T follicular helper cell (primary cell): Measurements from ENCODE around the gene CCDC70.

Experiments
- DNase-seq: peaks from one replicate; pipeline ENCODE4 v3.0.0-alpha.2; 2020; ENCODE audit warnings: low read depth

The CCDC70 gene

DNA sequence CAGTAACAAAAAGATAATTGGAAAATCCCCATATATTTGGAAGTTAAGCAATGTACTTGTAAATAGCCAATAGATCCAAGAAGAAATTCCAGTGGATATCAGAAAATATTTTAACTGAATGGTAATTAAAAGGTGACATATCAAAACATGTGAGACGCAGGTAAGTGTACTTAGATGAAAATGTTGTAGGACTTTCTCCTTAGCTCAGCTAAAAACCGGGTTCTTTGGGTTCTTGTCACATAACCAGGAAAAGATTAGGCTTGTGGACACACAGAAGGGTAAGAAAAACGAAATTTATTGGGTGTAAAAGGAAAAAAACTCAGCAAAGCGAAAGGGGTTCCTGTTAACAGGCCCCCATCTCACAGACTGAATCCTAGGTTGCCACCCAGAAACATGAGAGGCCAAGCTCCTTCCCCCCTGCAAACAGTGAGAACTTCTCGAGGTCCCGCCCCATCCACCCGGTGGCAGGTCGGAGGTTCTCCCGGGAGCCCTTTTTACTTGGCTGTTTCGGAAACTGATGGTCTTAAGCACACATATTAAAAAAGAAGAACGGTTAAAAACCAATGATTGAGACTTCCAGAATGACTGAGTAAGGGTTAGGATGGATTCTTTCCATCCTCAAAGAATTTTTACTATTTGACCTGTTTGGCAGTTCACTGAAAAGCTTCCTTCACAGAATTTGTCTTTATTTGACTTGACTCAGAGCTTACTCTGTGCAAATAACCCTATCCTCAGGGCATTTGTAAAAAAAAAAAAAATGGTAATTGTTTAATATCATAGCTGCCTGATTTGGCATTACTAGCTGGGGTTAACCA is 3.1 kb upstream of the CCDC70 start:
- DNase-seq: no peak

- DNase-seq: no peak
Measured at GRCh38 chr13:51862957-51863356, 1.2 kb downstream of the CCDC70 start.

DNA sequence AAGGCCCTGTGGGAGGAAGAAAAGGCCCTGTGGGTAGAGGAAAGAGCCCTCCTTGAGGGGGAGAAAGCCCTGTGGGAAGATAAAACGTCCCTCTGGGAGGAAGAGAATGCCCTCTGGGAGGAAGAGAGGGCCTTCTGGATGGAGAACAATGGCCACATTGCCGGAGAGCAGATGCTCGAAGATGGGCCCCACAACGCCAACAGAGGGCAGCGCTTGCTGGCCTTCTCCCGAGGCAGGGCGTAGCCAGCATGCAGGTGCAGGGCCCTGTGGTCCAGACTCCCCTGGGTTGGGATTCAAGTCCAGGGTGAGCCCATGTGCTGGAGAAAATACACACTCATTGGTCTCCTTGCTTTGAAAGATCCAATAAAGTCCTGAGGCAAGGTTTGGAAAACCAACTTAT is 4.1 kb downstream of the CCDC70 start:
- no peak for DNase-seq

GRCh38 chr13:51867062-51867461 is 5.3 kb downstream of the CCDC70 start:
- DNase-seq: no peak

DNA sequence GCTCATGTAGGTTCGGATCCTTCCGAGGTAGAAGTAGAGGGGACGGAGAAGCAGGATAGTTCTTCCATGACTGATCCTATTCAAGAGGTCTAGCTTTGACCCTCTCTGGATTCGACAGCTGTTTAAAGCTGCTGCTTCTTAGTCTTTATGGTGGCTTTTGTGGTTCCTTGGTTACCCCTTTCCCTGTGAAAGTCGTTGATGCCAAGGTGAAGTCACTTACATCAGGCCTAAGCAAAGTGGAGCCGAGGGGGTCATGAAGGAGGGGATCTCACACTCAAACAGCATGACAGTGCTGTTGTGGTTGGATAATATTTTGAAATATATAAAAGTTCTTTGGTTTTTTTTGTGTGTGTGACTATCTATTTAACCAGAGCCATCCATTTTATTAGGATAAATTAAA is 8.1 kb downstream of the CCDC70 start:
- no peak for DNase-seq

DNA sequence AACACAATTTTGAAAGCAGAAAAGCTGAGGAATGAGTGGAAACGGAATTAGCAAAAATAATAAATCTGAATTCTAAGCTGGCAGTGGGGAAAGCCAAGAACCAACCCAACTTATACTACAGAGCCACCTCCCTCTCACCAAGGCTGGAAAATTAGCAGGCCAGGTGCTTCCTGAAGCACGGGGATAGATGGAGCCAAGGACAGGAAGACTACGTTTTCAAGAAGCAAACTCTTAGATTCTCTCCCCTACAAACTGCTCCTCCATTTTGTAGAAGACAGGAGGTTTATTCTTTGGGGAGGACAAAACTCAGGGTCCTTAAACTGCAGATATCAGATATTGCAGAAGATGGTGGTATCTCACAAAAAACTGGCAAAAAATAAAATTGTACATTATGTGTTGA is 8.8 kb downstream of the CCDC70 start:
- DNase-seq: no peak

DNA sequence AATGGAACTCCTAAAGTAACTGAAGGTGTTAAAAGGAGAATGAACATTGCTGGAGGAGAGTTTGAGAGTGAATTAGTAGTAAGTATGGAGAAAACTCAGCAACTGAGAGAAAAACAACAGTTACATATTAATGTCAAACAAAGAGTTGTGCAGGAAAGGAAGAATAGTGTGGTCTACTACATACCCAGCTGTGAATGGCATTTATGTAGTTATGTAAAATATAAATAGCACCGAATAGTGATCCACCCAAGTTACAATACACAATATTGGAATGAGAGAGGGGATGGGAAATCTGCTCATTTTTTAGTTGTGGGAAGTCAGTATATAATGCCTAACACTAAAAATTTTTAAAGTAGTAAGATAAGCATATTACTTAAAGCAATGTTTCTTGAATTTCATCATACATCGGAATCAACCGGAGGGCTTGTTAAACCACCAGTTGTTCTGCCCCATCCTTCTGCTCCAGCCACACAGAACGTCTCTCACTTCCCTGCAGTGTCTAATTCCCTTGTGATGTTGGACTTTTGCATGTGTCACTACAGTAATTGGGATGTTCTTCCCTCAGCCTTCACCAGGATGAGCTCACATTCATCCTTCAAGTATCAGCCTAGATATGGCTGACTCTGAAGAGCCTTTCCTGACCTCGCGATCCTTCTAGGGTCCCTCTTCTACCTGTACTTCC is 11.5 kb downstream of the CCDC70 start:
- DNase-seq: no peak

DNA sequence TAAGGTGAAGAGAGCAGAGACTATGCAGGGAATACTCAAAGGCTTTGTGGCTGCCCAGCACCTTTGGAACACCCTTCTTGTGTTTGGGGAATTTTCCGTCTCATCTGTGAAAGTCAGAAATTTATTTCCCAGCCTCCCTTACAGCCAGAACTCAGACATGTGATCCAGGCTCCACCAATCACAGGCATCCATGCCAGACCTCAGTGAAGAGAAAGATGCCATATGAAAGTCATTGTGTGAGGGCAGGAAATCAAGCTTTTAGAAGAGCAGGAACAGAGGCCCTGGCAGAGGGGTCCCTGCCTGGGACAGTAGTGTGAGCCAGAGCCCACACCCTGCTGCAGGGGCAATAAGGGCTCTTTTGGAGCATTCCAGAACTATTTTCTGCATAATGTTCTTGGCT is 12.1 kb downstream of the CCDC70 start:
- DNase-seq: no peak

DNA sequence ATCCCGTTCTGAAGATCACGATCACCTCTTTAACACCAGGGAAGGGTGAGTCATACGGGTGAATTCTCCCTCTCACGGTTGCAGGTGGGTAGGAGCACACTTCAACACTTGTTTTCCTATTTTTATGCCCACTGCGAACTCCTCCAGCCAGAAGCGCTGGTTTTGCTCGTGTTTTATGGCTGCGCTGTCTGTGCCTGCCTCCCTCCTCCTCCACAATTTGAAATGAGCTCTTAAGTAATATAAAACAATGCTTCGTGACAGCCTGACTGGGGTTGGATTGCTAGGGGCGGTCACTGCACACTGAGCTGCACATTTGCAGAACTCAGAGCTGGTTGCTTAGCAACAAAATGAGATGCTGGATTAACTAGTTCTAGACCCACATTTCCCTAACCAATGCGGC is 12.9 kb downstream of the CCDC70 start:
- DNase-seq: no peak

GRCh38 chr13:51879133-51879532 is 17.4 kb downstream of the CCDC70 start:
- no peak for DNase-seq

- DNase-seq: no peak
Measured at GRCh38 chr13:51881296-51881695, 19.5 kb downstream of the CCDC70 start.

DNA sequence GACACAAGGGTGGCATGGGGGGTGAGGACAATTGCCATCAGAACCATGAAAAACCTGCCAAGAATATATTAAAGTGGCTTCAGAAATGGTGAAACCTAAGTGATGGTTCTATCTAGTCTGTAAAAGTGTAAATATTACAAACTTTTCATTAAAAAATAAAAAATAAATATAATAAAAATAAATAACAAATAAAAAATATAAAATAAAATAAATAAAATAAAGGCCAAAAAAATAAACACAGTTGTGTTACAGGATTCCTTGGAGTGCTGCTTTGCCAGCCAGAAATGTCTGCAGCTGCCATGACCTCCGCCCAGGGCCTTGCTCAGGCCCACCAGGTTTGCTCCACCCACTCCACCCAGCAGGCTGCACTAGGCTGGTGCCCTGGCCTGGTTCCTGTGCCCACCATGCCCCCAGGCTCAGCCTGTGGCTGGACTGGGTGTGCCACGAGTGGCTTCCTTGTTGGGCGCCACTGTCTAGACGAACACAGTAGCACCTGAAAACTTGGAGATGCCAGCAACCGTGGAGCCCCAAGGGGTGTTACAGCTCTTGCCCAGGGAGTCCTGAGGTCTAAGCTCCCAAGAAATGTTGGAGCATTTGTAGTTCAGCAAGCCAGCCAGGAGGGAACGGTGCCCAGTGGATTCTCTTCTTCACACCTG is 20.9 kb downstream of the CCDC70 start:
- no peak for DNase-seq

GRCh38 chr13:51883226-51883600 is 21.4 kb downstream of the CCDC70 start:
- DNase-seq: no peak

DNA sequence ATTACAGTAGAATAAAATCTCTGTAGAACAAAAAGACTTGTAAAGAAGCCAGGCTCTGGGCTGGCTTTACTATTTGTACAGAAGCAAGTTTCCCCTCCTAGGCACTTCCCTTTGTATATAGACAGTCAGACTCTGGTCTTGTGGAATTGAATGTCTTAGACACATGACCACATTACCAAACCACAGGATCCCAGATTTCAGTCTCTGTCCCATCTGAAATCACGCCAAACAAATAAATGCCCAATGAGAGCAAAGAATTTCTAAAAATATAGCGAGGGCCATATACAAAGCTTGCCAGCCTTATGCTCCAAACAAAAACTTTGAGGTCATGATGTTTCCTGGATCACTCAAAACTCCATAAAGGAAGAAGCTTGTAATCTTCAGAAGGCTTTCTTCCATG is 23.9 kb downstream of the CCDC70 start:
- DNase-seq: no peak

- DNase-seq: no peak
Measured at GRCh38 chr13:51887468-51887867, 25.7 kb downstream of the CCDC70 start.

- DNase-seq: no peak
Measured at GRCh38 chr13:51892657-51893056, 30.9 kb downstream of the CCDC70 start.

DNA sequence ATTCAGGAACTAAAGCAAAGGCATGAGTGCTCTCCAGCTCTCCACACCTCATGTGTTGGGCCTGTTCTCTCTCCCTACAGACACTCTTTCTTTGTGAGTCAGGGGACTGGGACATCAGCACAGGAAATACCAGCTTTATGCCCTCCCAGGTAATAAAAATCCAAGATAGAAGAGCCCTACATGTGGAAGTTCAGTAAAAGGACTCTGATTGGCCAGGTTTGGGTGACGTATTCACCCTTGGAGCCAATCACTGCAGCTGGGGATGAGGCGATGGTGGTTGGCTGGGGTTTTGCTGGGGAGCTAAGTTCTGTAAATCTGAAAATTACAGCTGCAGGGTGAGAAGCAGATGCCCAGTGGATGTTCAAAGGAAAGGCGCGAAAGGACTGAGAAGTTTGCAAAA is 32.5 kb downstream of the CCDC70 start:
- no peak for DNase-seq

GRCh38 chr13:51895906-51896888 is 34.4 kb downstream of the CCDC70 start:
- peak; percentile 20 for DNase-seq

DNA sequence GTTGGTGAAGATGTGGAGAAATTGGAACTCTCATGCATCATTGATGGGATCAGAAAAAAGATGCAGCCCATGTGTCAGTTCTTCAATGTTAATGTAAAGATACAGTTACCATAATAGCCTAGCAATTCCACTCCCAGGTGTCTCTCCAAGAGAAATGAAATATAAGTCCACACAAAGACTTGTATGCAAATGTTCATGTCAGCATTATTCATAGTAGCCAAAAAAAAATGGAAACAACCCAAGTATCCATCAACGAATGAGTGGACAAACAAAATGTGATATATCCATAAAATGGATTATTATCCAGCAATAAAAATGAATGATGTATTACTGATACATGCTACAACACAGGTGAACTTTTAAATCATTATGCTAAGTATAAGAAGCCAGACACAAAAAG is 38.7 kb downstream of the CCDC70 start:
- no peak for DNase-seq

DNA sequence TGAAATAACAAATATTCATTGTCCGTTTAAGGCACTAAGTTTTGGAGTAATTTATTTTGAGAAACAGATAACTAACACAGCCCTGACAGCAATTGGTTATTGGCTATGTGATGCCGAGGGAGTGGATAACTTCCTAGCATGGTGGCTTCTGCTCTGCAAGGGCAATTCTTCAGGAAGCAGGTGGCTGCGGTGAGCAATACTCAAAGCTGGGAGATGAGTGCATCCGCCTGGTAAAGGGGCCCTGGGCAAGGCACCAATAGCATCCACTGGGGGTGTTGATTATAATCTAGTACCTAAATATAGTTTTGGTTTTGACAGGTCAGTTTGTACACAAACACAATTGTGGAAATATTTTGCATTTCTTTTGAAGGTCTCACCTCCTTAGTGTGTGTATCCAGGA is 41.0 kb downstream of the CCDC70 start:
- DNase-seq: no peak

DNA sequence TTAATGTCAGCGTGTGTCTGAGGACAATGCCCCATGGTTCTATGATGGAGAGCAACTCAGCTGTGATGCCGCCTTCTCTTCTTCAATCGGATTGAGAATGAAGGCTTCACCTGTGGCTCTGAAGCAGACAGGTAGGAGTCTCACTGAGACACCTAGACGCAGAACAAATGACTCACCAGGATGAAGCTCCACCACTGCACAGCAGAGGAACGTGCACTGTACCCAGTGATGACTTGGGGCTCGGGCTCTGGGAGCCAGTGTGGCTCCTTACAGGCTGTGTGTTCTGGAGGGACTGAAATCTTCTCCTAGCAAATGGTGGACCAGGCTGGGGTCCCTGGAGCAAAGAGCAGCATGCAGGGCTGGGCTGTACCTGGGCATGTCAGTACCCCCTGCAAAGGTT is 44.0 kb downstream of the CCDC70 start:
- no peak for DNase-seq

- DNase-seq: no peak
Measured at GRCh38 chr13:51906581-51906980, 44.8 kb downstream of the CCDC70 start.
